Fibroblast of villous mesenchyme (primary cell): Measurements from ENCODE around the gene ARHGAP12. TPM values are rescaled to one million over a fixed set of nuclear protein-coding genes. Genes with fewer than 3 reads are reported as not detected.
"Not testable (repeated sequence)": the region's sequence is repeated elsewhere in the genome, so short reads cannot be mapped to it uniquely, and the experiment has no call there.

Source experiments
- DNase-seq: peaks from one replicate; pipeline ENCODE4 v3.0.0-alpha.2; 2010; ENCODE audit warnings: low read depth
- H3K4me3 ChIP-seq: 2 replicates; pipeline ENCODE4 v1.5.1; 2011; ENCODE audit warnings: low read depth, mild to moderate bottlenecking, low read length
- CTCF ChIP-seq: IDR thresholded peaks from 2 replicates; pipeline ENCODE4 v1.5.1; 2012; ENCODE audit warnings: low read depth, mild to moderate bottlenecking, low read length; ENCODE audit not compliant: insufficient read depth
- total RNA-seq: library from RNA; depleted of rRNA; stranded (reverse); fragments of >200 nt; gene quantifications from 2 replicates; pipeline ENCODE4 v1.2.3, GENCODE V29; 2012

ARHGAP12 gene
- total RNA-seq, 1 donor: 57.0 TPM

- no peak for DNase-seq
- H3K4me3 ChIP-seq: no peak overlapping the region
- TF ChIP-seq CTCF: no peak
Observed at GRCh38 chr10:31906039-31906438, 22.6 kb downstream of the ARHGAP12 start.

- no peak for TF ChIP-seq CTCF
- no peak overlapping the region for H3K4me3 ChIP-seq
- no peak for DNase-seq
Observed at GRCh38 chr10:31905586-31905985, 23.0 kb downstream of the ARHGAP12 start.

GRCh38 chr10:31902625-31903024 is 26.0 kb downstream of the ARHGAP12 start:
- TF ChIP-seq CTCF: no peak
- H3K4me3 ChIP-seq: no peak overlapping the region
- no peak for DNase-seq

- no peak for TF ChIP-seq CTCF
- peak; percentile 73 for DNase-seq
- H3K4me3 ChIP-seq: no peak overlapping the region
Observed at GRCh38 chr10:31897506-31897905, 31.1 kb downstream of the ARHGAP12 start.

- H3K4me3 ChIP-seq: no peak overlapping the region
- DNase-seq: peak; percentile 96
- TF ChIP-seq CTCF: no peak
Observed at GRCh38 chr10:31896968-31897384, 31.7 kb downstream of the ARHGAP12 start.

GRCh38 chr10:31895722-31896121 is 32.9 kb downstream of the ARHGAP12 start:
- H3K4me3 ChIP-seq, DNase-seq: not testable (repeated sequence)

- no peak for DNase-seq
- H3K4me3 ChIP-seq: no peak overlapping the region
- no peak for TF ChIP-seq CTCF
Observed at GRCh38 chr10:31888442-31888841, 40.2 kb downstream of the ARHGAP12 start.
